Suprapubic skin (tissue), 4 donors: ENCODE data around the gene ASZ1. TPM values are rescaled to one million over a fixed set of nuclear protein-coding genes. Genes with fewer than 3 reads are reported as not detected.

Experiments
- DNase-seq, 2 donors: peaks; one replicate each; pipeline ENCODE4 v3.0.0-alpha.2; 2019; ENCODE audit warnings: low spot score in 2 of 2
- H3K27ac ChIP-seq: fragments of 200-600 bp; sonication (generic); one replicate; pipeline ENCODE4 v1.5.1; 2019
- H3K27me3 ChIP-seq: fragments of 200-600 bp; sonication (generic); one replicate; pipeline ENCODE4 v1.5.1; 2019
- H3K36me3 ChIP-seq: fragments of 200-600 bp; sonication (generic); one replicate; pipeline ENCODE4 v1.5.1; 2019
- H3K4me1 ChIP-seq: fragments of 200-600 bp; sonication (generic); one replicate; pipeline ENCODE4 v1.5.1; 2019
- H3K4me3 ChIP-seq: fragments of 200-600 bp; sonication (generic); one replicate; pipeline ENCODE4 v1.5.1; 2019; ENCODE audit warnings: mild to moderate bottlenecking
- H3K9me3 ChIP-seq: fragments of 200-600 bp; sonication (generic); one replicate; pipeline ENCODE4 v1.5.1; 2019
- EP300 ChIP-seq: sonication (generic); formaldehyde crosslinking; IDR thresholded peaks from one replicate; pipeline ENCODE4 v1.6.1; 2017; ENCODE audit warnings: antibody characterized with exemption
- POLR2A ChIP-seq, 2 donors: fragments of 450-650 bp; IDR thresholded peaks; one replicate each; pipeline ENCODE4 v1.6.1; 2017; ENCODE audit warnings: antibody characterized with exemption in 2 of 2, mild to moderate bottlenecking in 2 of 2, moderate library complexity in 2 of 2
- POLR2AphosphoS5 ChIP-seq, 3 donors: sonication (generic); formaldehyde crosslinking; IDR thresholded peaks; one replicate each; pipeline ENCODE4 v1.6.1; 2017; ENCODE audit warnings: antibody characterized with exemption in 3 of 3
- WGBS: methylation state at CpG from one replicate; pipeline ENCODE4 v1.1.5; 2018; 5-methylcytosine and 5-hydroxymethylcytosine counted together
- total RNA-seq, 4 donors: library from RNA; depleted of rRNA; stranded (reverse); fragments of >200 nt; gene quantifications; one replicate each; pipeline ENCODE4 v1.1.0, GENCODE V29; 2016
- TF ChIP-seq, protein P1 (sequence below), 2 donors: fragments of 200-600 bp in 1 of 2; fragments of 450-650 bp in 1 of 2; sonication (generic) in 1 of 2; IDR thresholded peaks; one replicate each; pipeline ENCODE4 v1.5.1; 2016 to 2019; ENCODE audit warnings: antibody characterized with exemption in 2 of 2, mild to moderate bottlenecking in 1 of 2, moderate library complexity in 1 of 2

The ASZ1 gene
- total RNA-seq, 4 donors from 2014 or later, result not detected

GRCh38 chr7:117411539-117411938 is 15.8 kb downstream of the ASZ1 start:
- TF ChIP-seq POLR2AphosphoS5 (IDR thresholded peaks at IDR 0.05), result no peak
- TF ChIP-seq POLR2A (IDR thresholded peaks at IDR 0.05), result no peak
- no peak for TF ChIP-seq EP300
- TF ChIP-seq, protein P1, sequence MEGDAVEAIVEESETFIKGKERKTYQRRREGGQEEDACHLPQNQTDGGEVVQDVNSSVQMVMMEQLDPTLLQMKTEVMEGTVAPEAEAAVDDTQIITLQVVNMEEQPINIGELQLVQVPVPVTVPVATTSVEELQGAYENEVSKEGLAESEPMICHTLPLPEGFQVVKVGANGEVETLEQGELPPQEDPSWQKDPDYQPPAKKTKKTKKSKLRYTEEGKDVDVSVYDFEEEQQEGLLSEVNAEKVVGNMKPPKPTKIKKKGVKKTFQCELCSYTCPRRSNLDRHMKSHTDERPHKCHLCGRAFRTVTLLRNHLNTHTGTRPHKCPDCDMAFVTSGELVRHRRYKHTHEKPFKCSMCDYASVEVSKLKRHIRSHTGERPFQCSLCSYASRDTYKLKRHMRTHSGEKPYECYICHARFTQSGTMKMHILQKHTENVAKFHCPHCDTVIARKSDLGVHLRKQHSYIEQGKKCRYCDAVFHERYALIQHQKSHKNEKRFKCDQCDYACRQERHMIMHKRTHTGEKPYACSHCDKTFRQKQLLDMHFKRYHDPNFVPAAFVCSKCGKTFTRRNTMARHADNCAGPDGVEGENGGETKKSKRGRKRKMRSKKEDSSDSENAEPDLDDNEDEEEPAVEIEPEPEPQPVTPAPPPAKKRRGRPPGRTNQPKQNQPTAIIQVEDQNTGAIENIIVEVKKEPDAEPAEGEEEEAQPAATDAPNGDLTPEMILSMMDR (IDR thresholded peaks at IDR 0.05), result no peak
- Histone ChIP-seq H3K36me3 (no peaks in the 10 kb centered on the region), H3K4me3 (no peak overlapping the region)

GRCh38 chr7:117408831-117409230 is 18.5 kb downstream of the ASZ1 start:
- 76% methylated on average over 1 of the region's 1 CpG for WGBS
- TF ChIP-seq POLR2A (IDR thresholded peaks at IDR 0.05) (no peak), POLR2AphosphoS5 (IDR thresholded peaks at IDR 0.05) (no peak), EP300 (no peak)
- TF ChIP-seq, protein P1 (IDR thresholded peaks at IDR 0.05), result no peak
- Histone ChIP-seq H3K4me1 (no peaks in the 10 kb centered on the region), H3K4me3 (no peak overlapping the region), H3K27me3 (no peaks in the 10 kb centered on the region), H3K27ac (no peak overlapping the region), H3K36me3 (no peaks in the 10 kb centered on the region), H3K9me3 (no peaks in the 10 kb centered on the region)
- DNase-seq, result no peak

More at GRCh38 chr7:117411539-117411938, 15.8 kb downstream of the ASZ1 start:
- DNase-seq, result no peak
- Histone ChIP-seq H3K27me3 (no peaks in the 10 kb centered on the region), H3K27ac (no peak overlapping the region), H3K9me3 (no peaks in the 10 kb centered on the region), H3K4me1 (no peaks in the 10 kb centered on the region)
- WGBS, result 80% methylated on average over 3 of the region's 3 CpGs

DNA sequence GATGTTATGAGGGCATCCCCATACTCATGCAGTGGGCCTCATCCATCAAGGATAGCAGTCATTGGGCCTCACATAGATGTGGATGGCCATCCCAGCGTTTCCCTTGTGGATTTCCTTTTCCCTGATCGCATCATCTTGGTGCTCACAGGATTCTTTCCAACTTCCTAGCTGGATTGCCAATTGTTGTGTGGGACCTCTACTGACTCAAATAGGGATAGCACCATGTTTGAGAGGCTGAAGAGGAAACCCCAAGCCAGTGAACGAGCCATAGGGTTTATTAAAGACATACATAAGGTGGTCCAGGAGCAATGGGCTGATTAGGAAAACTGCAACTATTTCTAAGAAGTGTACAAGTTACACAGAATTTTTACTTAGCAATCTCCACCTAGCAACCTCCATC is 21.8 kb downstream of the ASZ1 start:
- H3K27ac ChIP-seq, result no peak overlapping the region
- no peaks in the 10 kb centered on the region for H3K4me1 ChIP-seq
- WGBS, result 82% methylated on average over 3 of the region's 3 CpGs
- H3K9me3 ChIP-seq, result no peaks in the 10 kb centered on the region
- H3K27me3 ChIP-seq, result no peaks in the 10 kb centered on the region
- no peak for TF ChIP-seq POLR2A (IDR thresholded peaks at IDR 0.05)
- no peak overlapping the region for H3K4me3 ChIP-seq
- no peaks in the 10 kb centered on the region for H3K36me3 ChIP-seq
- DNase-seq, result no peak

- no peak for DNase-seq
- Histone ChIP-seq H3K4me3 (no peak overlapping the region), H3K27ac (no peak overlapping the region), H3K9me3 (no peaks in the 10 kb centered on the region), H3K4me1 (no peaks in the 10 kb centered on the region), H3K27me3 (no peaks in the 10 kb centered on the region), H3K36me3 (no peaks in the 10 kb centered on the region)
- 97% methylated on average over 8 of the region's 8 CpGs for WGBS
- TF ChIP-seq EP300, result no peak
- TF ChIP-seq POLR2AphosphoS5 (IDR thresholded peaks at IDR 0.05), result no peak
- no peak for TF ChIP-seq POLR2A (IDR thresholded peaks at IDR 0.05)
- TF ChIP-seq, protein P1 (IDR thresholded peaks at IDR 0.05), result no peak
These were observed 23.6 kb downstream of the ASZ1 start for GRCh38 chr7:117403737-117404136.

DNA sequence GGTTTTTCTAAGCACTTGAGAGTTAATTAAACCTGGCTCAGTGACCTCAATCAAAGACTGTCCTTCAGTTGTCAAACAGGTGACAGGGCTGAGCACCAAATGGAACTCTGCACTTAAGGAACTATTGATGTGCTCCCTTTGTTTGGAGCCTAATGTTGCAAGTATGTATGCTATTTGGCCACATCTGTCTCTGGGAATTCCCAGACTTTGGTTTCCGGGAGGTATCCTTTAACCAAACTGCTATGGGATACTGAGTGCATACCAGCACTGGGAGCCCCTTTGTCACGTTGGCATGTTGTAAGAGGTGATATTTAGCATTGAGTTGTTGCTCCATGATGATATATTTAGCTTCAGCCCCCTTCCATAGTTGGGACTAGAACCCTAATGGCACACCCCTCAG is 25.2 kb downstream of the ASZ1 start:
- Histone ChIP-seq H3K4me1 (no peaks in the 10 kb centered on the region), H3K27me3 (no peaks in the 10 kb centered on the region), H3K9me3 (no peaks in the 10 kb centered on the region), H3K4me3 (no peak overlapping the region), H3K27ac (no peak overlapping the region), H3K36me3 (no peaks in the 10 kb centered on the region)
- no peak for TF ChIP-seq POLR2AphosphoS5 (IDR thresholded peaks at IDR 0.05)
- no peak for TF ChIP-seq EP300
- TF ChIP-seq, protein P1 (IDR thresholded peaks at IDR 0.05), result no peak
- no peak for TF ChIP-seq POLR2A (IDR thresholded peaks at IDR 0.05)
- no peak for DNase-seq
- WGBS, result 31% methylated on average over 2 of the region's 2 CpGs

- DNase-seq, result no peak
- WGBS, result 85% methylated on average over 5 of the region's 5 CpGs
- TF ChIP-seq POLR2AphosphoS5 (IDR thresholded peaks at IDR 0.05), result no peak
- TF ChIP-seq EP300, result no peak
- TF ChIP-seq, protein P1 (IDR thresholded peaks at IDR 0.05), result no peak
- TF ChIP-seq POLR2A (IDR thresholded peaks at IDR 0.05), result no peak
These were observed 25.8 kb downstream of the ASZ1 start for GRCh38 chr7:117401293-117402002.

More at GRCh38 chr7:117401293-117402002, 25.8 kb downstream of the ASZ1 start:
- no peaks in the 10 kb centered on the region for H3K36me3 ChIP-seq
- no peaks in the 10 kb centered on the region for H3K9me3 ChIP-seq
- H3K27ac ChIP-seq, result no peak overlapping the region
- H3K4me3 ChIP-seq, result no peak overlapping the region
- H3K27me3 ChIP-seq, result no peaks in the 10 kb centered on the region
- no peaks in the 10 kb centered on the region for H3K4me1 ChIP-seq
